HG02981 (cell line): ENCODE data around the gene ATP8A2.

ENCODE experiments used
- ATAC-seq: cut with Tn5 transposase; IDR thresholded peaks from one replicate; pipeline ENCODE4 v1.9.1; 2021; ENCODE audit warnings: mild to moderate bottlenecking, moderate library complexity; ENCODE audit not compliant: unreplicated experiment

The ATP8A2 gene

GRCh38 chr13:25380741-25381324 lies 9.1 kb downstream of the ATP8A2 start:
- ATAC-seq, result no peak

- no peak for ATAC-seq
Observed at GRCh38 chr13:25384758-25385410, 13.1 kb downstream of the ATP8A2 start.

GRCh38 chr13:25391932-25392331 lies 20.2 kb downstream of the ATP8A2 start:
- ATAC-seq, result no peak

DNA sequence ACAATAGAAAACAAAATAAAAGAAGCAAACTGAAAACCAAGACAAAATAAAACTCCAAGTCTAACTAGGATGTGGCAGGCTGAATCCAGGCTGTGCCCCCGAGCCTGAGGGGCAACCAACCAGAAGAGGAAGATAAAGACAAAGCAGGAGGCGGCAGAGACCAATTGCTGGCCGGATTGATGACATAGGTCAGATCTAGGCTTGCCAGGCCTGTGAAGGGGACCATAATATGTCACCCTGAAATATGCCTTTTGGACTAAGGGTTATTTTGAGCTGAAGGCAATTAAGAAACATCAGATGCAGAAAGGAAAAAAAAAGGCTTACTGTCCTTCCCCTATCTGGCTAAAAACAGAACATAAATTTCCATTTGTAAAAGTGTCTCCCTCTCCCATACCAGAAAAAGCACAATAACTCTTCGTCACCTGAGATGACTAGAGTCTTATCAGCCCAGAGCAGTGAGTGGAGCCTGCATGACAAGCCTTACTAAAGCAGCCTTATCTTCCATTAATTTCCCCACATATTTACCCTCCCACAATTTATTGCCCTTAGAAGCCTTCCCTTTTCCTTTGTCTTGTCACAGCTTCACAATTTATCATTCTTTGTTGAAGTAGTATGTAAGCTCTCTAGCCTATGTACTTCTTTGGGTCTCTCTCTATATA lies 22.8 kb downstream of the ATP8A2 start:
- no peak for ATAC-seq

DNA sequence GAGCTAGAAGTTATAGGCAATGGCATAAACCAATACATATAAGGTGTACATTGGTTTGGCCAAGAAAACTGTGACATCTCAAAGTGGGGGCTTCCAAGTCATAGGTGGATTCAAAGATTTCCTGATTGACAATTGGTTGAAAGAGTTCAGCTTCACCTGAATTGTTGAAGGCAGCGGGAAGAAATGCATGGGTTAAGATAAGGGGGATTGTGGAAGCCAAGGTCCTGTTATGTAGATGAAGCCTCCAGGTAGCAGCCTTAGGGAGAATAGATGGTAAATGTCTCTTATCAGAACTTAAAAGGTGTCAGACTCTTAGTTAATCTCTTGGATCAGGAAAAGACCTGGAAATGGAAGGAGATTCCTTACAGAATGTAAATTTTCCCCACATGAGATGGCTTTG lies 26.0 kb downstream of the ATP8A2 start:
- no peak for ATAC-seq

GRCh38 chr13:25400925-25401324 lies 29.2 kb downstream of the ATP8A2 start:
- ATAC-seq, result no peak

- ATAC-seq, result no peak
Observed at GRCh38 chr13:25401958-25402357, 30.2 kb downstream of the ATP8A2 start.

- ATAC-seq, result no peak
Observed at GRCh38 chr13:25406377-25406776, 34.6 kb downstream of the ATP8A2 start.

DNA sequence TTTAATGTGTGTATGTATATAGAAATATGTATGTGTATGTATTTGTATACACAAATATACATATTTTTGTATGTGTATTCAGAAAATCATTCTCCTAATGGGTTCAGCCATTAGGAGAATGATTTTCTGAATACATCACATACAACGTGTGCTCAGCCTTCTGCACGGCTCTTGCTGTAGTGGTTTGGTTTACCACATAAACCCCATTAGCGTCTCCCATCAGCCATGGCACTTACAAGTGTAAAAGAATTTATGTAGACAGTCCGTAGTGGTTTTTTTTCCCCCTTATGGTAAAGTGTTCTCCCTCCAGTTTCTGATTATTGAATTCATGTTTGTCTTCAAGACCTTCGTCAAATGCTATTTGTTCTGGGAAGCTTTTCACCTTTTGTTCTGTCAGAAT lies 38.2 kb downstream of the ATP8A2 start:
- ATAC-seq, result no peak

DNA sequence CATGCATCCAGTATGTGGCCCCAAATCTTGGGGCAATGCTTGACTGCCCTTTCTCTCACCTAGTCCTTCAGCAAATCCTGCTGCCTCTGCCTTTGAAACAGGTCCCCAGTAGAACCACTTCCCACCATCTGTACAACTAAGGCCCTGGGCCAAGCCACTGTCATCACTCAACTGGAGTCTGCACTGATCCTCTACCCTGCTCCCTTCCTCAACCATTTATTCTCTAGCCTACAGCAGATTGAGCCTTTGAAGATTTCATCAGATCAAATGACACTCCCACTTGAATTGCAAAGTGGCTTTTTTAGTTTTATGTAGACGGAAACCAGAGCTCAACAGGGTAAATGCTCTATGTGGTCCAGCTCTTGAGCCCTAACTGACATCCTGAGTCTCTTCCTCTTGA lies 43.5 kb downstream of the ATP8A2 start:
- ATAC-seq, result no peak

GRCh38 chr13:25417535-25417934 lies 45.8 kb downstream of the ATP8A2 start:
- ATAC-seq, result no peak

- no peak for ATAC-seq
Observed at GRCh38 chr13:25420161-25420560, 48.4 kb downstream of the ATP8A2 start.

- ATAC-seq, result no peak
Observed at GRCh38 chr13:25421612-25422011, 49.8 kb downstream of the ATP8A2 start.

GRCh38 chr13:25422153-25422552 lies 50.4 kb downstream of the ATP8A2 start:
- no peak for ATAC-seq

- no peak for ATAC-seq
Observed at GRCh38 chr13:25423831-25424230, 52.1 kb downstream of the ATP8A2 start.

- ATAC-seq, result no peak
Observed at GRCh38 chr13:25429466-25429865, 57.7 kb downstream of the ATP8A2 start.

- no peak for ATAC-seq
Observed at GRCh38 chr13:25432691-25433090, 60.9 kb downstream of the ATP8A2 start.

GRCh38 chr13:25440061-25440460 lies 68.3 kb downstream of the ATP8A2 start:
- ATAC-seq, result no peak

DNA sequence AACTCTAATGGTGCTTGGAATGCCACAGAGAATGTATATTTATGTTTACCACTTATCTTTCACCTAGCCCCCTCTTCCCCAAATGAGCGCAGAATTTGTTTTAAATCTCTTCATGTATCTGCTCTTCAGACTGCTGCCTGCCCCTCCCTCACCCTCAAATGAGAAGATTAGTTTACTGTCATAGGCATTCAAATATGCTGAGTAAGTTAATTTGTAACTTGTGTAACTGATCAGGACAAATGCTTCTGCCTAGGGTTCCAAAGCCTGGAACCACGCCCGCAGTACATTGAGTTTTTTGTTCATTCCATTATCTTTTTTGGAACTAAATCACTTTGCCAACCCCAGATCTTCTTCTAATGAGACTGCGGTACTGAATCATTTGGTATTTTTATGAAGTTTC lies 74.5 kb downstream of the ATP8A2 start:
- no peak for ATAC-seq

- ATAC-seq, result no peak
Observed at GRCh38 chr13:25447396-25447795, 75.6 kb downstream of the ATP8A2 start.

DNA sequence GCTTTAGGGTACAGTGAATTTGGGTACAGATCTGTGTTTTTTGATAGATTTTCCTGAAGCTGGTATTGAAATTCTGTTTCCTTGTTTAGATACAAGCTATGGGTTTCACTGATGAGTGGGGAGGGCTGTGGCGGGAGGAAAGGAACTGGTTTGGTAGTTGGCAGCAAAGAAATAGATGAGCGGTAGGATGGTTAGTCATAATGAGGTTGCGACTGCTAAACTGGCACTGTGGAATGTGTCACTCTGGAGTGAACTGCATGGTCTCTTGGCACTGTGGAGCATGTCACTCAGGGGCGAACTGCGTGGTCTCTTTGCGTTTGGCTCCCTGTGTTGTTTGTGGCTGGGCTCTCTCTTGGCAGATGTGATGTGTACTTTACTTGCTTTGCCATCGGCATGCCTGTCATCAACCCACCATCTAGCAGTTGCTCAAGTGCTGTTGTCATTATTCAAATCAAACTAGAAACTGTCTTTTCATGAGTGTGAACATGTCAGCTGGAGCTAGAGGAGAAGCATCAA lies 82.1 kb downstream of the ATP8A2 start:
- no peak for ATAC-seq

DNA sequence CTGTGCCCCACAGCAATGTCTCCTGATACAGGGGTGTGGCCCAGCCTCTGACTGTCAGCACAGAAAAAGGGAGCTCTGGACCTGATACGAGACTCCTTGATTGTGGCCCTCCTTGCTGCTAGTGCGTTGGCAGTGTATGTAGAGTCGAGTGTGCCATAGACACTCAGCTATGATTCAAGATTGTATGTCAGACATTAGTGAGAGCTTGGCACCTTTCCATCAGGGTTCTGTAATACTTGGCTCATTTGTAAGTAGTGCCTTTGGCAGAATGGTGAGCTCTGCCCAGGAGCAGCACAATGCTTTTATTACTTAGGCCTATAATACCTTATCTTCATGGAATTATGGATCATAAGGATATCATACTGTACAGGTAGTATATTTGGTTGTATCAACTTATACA lies 83.4 kb downstream of the ATP8A2 start:
- no peak for ATAC-seq
